SK-N-SH (cell line): ENCODE results near the gene TUBGCP2. TPM values are rescaled to one million over a fixed set of nuclear protein-coding genes. Genes with fewer than 3 reads are reported as not detected.

Experiments
- CTCF ChIA-PET: fragments of 300-600, 350-600 bp; formaldehyde crosslinking; extraction: SDS; loops from one replicate; lab custom pipeline; 2021; lab: Yijun Ruan, JAX
- POLR2A ChIA-PET: fragments of 350-600 bp; sonication (Branson Sonifier 250); formaldehyde crosslinking; extraction: SDS; loops from one replicate; lab custom pipeline; 2020; ENCODE audit warnings: antibody characterized with exemption, inconsistent platforms; lab: Yijun Ruan, JAX
- DNase-seq: peaks from one replicate; pipeline ENCODE4 v3.0.0; 2012
- H2AFZ ChIP-seq: fragments of 200-600 bp; sonication (generic); 2 replicates; pipeline ENCODE4 v1.8.1; 2016; ENCODE audit warnings: antibody characterized with exemption, mild to moderate bottlenecking, low read depth
- H3F3A ChIP-seq: fragments of 200-600 bp; sonication (generic); replicated peaks from 2 replicates; pipeline ENCODE3; 2016; ENCODE audit warnings: antibody characterized with exemption, mild to moderate bottlenecking; ENCODE audit not compliant: insufficient read depth
- H3K27ac ChIP-seq, 2 experiments: fragments of 200-500 bp in 1 of 2; fragments of 200-600 bp in 1 of 2; sonication (Bioruptor generic) in 1 of 2; sonication (generic), shearing (Covaris generic) in 1 of 2; 2 replicates each; pipeline versions ENCODE4 v1.5.1 to v1.6.1; 2014 to 2016; ENCODE audit warnings: low read depth in 2 of 2, inconsistent platforms in 1 of 2, low read length in 1 of 2, mild to moderate bottlenecking in 1 of 2, mixed read lengths in 1 of 2
- H3K27me3 ChIP-seq: fragments of 200-600 bp; sonication (generic), shearing (Covaris generic); 2 replicates; pipeline ENCODE4 v1.6.1; 2016; ENCODE audit warnings: mixed run types; ENCODE audit not compliant: insufficient read depth
- H3K36me3 ChIP-seq, 2 experiments: fragments of 200-500 bp in 1 of 2; fragments of 200-600 bp in 1 of 2; sonication (Bioruptor generic) in 1 of 2; sonication (generic) in 1 of 2; replicated peaks in 1 of 2; 2 replicates each; pipeline versions ENCODE3 to v1.5.1; 2014 to 2016; ENCODE audit warnings: low read length in 1 of 2, mild to moderate bottlenecking in 1 of 2; ENCODE audit not compliant: insufficient read depth in 2 of 2, control insufficient read depth in 1 of 2
- H3K4me1 ChIP-seq, 2 experiments: fragments of 200-500 bp in 1 of 2; fragments of 200-600 bp in 1 of 2; sonication (Bioruptor generic) in 1 of 2; sonication (generic), shearing (Covaris generic) in 1 of 2; 2 replicates each; pipeline versions ENCODE4 v1.5.1 to v1.6.1; 2014 to 2016; ENCODE audit warnings: low read depth in 1 of 2, low read length in 1 of 2, mixed run types in 1 of 2; ENCODE audit not compliant: insufficient read depth in 2 of 2, control insufficient read depth in 1 of 2
- H3K4me2 ChIP-seq: fragments of 200-600 bp; sonication (generic), shearing (Covaris generic); 2 replicates; pipeline ENCODE4 v1.6.1; 2017; ENCODE audit warnings: mixed run types
- H3K4me3 ChIP-seq, 2 experiments: fragments of 200-500 bp in 1 of 2; fragments of 200-600 bp in 1 of 2; sonication (Bioruptor generic) in 1 of 2; sonication (generic), shearing (Covaris generic) in 1 of 2; 2 replicates each; pipeline versions ENCODE4 v1.5.1 to v1.8.1; 2014 to 2016; ENCODE audit warnings: low read depth in 2 of 2, inconsistent platforms in 1 of 2, low read length in 1 of 2, mild to moderate bottlenecking in 1 of 2, mixed read lengths in 1 of 2, moderate library complexity in 1 of 2
- H3K79me2 ChIP-seq: fragments of 200-600 bp; sonication (generic); 2 replicates; pipeline ENCODE4 v1.8.1; 2017; ENCODE audit warnings: mild to moderate bottlenecking; ENCODE audit not compliant: insufficient read depth
- H3K9ac ChIP-seq: fragments of 200-600 bp; sonication (generic); 2 replicates; pipeline ENCODE4 v1.6.1; 2017; ENCODE audit warnings: mixed run types
- H3K9me2 ChIP-seq: fragments of 200-600 bp; sonication (generic); 2 replicates; pipeline ENCODE4 v1.6.1; 2017; ENCODE audit warnings: mixed run types
- H3K9me3 ChIP-seq: fragments of 200-600 bp; sonication (generic); 2 replicates; pipeline ENCODE4 v1.6.1; 2017; ENCODE audit warnings: mixed run types, mild to moderate bottlenecking, moderate library complexity
- H4K20me1 ChIP-seq: fragments of 200-600 bp; sonication (generic); 2 replicates; pipeline ENCODE4 v1.6.1; 2017; ENCODE audit warnings: mild to moderate bottlenecking, mixed run types; ENCODE audit not compliant: insufficient read depth
- CHD2 ChIP-seq: fragments of 150-350 bp; IDR thresholded peaks from 2 replicates; pipeline ENCODE4 v1.6.1; 2018; ENCODE audit warnings: low read length; ENCODE audit not compliant: partially characterized antibody
- CTCF ChIP-seq: fragments of 200-600 bp; sonication (generic); IDR thresholded peaks from 2 replicates; pipeline ENCODE4 v1.6.1; 2017; ENCODE audit warnings: antibody characterized with exemption, mild to moderate bottlenecking, moderate library complexity
- FOSL2 ChIP-seq: IDR thresholded peaks from 2 replicates; pipeline ENCODE4 v1.4.0; 2012; ENCODE audit warnings: low read depth, mild to moderate bottlenecking, moderate library complexity, borderline replicate concordance
- GATA2 ChIP-seq: sonication (generic); formaldehyde crosslinking; IDR thresholded peaks from 2 replicates; pipeline ENCODE4 v1.5.0; 2020; ENCODE audit warnings: mild to moderate bottlenecking, missing genetic modification reagents
- PBX3 ChIP-seq: IDR thresholded peaks from 2 replicates; pipeline ENCODE4; 2012
- POLR2AphosphoS5 ChIP-seq: IDR thresholded peaks from 2 replicates; pipeline ENCODE4 v1.6.1; 2012; ENCODE audit warnings: low read depth, low read length
- RAD21 ChIP-seq: IDR thresholded peaks from 2 replicates; pipeline ENCODE4 v1.6.1; 2012; ENCODE audit warnings: mild to moderate bottlenecking, low read length
- REST ChIP-seq: IDR thresholded peaks from 2 replicates; pipeline ENCODE4 v1.6.1; 2012; ENCODE audit warnings: mild to moderate bottlenecking, low read depth, low read length, moderate library complexity
- RXRA ChIP-seq: IDR thresholded peaks from 2 replicates; pipeline ENCODE4 v1.4.0; 2012; ENCODE audit warnings: low read depth, mild to moderate bottlenecking, borderline replicate concordance
- TAF1 ChIP-seq: IDR thresholded peaks from 2 replicates; pipeline ENCODE4 v1.6.1; 2012; ENCODE audit warnings: low read depth, mild to moderate bottlenecking, low read length, moderate library complexity, borderline replicate concordance
- USF1 ChIP-seq: IDR thresholded peaks from 2 replicates; pipeline ENCODE4 v1.4.0; 2012; ENCODE audit warnings: low read depth, borderline replicate concordance
- ZBTB33 ChIP-seq: IDR thresholded peaks from 2 replicates; pipeline ENCODE4 v1.4.0; 2012; ENCODE audit warnings: low read depth, borderline replicate concordance
- WGBS: methylation state at CpG from one replicate; pipeline ENCODE4 v1.1.6; 2017; ENCODE audit warnings: low lambda C conversion rate; 5-methylcytosine and 5-hydroxymethylcytosine counted together
- polyA plus RNA-seq, 3 experiments: library from polyadenylated mRNA; depleted of rRNA; stranded (reverse); fragments of >200 nt; gene quantifications; 2 replicates each; pipeline ENCODE4 v1.2.3, GENCODE V29; 2012

The TUBGCP2 gene
- polyA plus RNA-seq, 1 of the 3 experiments (the other 2 are of a cell fraction): 49.1 TPM

- Histone ChIP-seq H3K9me3 (no peaks in the 10 kb centered on the region), H3F3A (no peaks in the 10 kb centered on the region), H3K4me1 (no peaks in the 10 kb centered on the region), H3K27me3 (no peaks in the 10 kb centered on the region), H4K20me1 (no peaks in the 10 kb centered on the region), H3K4me2 (no peak overlapping the region), H3K27ac (no peak overlapping the region), H2AFZ (no peak overlapping the region)
- TF ChIP-seq CTCF: no peak
- TF ChIP-seq RAD21: no peak
- no peak for TF ChIP-seq ZBTB33
- no peak for TF ChIP-seq FOSL2
- TF ChIP-seq RXRA: no peak
- no peak for TF ChIP-seq USF1
- TF ChIP-seq CHD2: no peak
- no peak for TF ChIP-seq PBX3
- TF ChIP-seq, all 33 proteins: peak for 0
- CTCF ChIA-PET: interaction anchor here (0.8 kb wide), 1 partner anchor 44 kb away, joined by 3 read pairs; no protein-coding TSS in a partner anchor
- no peak overlapping the region for H3K4me3 ChIP-seq
- POLR2A ChIA-PET: no interaction called here
- no peaks in the 10 kb centered on the region for H3K79me2 ChIP-seq
- no peak for DNase-seq
- no peaks in the 10 kb centered on the region for H3K9me2 ChIP-seq
- peaks cover 13 to 86% of the 10 kb centered on the region in 2 experiments for H3K36me3 ChIP-seq
- H3K9ac ChIP-seq: no peak overlapping the region
- 89% methylated on average over 11 of the region's 36 CpGs for WGBS
These were observed 23.5 kb downstream of the TUBGCP2 start for GRCh38 chr10:133285217-133285616.

GRCh38 chr10:133283931-133284330 lies 24.7 kb downstream of the TUBGCP2 start:
- WGBS: 98% methylated on average over 22 of the region's 24 CpGs
- Histone ChIP-seq H3K9me2 (no peaks in the 10 kb centered on the region), H3K9me3 (no peaks in the 10 kb centered on the region), H3K27me3 (no peaks in the 10 kb centered on the region), H3K4me3 (no peak overlapping the region), H3K27ac (no peak overlapping the region), H3K4me2 (no peak overlapping the region), H3K36me3 (peaks cover 10 to 85% of the 10 kb centered on the region in 2 experiments), H3K9ac (no peak overlapping the region), H3K4me1 (no peaks in the 10 kb centered on the region), H4K20me1 (no peaks in the 10 kb centered on the region), H2AFZ (no peak overlapping the region), H3F3A (no peaks in the 10 kb centered on the region), H3K79me2 (no peaks in the 10 kb centered on the region)
- TF ChIP-seq TAF1: no peak
- no peak for TF ChIP-seq POLR2AphosphoS5
- TF ChIP-seq REST: no peak
- no peak for TF ChIP-seq GATA2
- DNase-seq: no peak
- ChIA-PET CTCF (interaction anchor here (1.3 to 1.4 kb wide), 2 partner anchors 9 to 24 kb away, joined by 4 to 5 read pairs; no protein-coding TSS in a partner anchor), POLR2A (no interaction called here)
